ENCODE measurements around the gene TSEN54. TPM values are rescaled to one million over a fixed set of nuclear protein-coding genes. Genes with fewer than 3 reads are reported as not detected.

Gene TSEN54
- total RNA-seq, 1 experiment from 2014 or later: 36.6 TPM

- CTCF ChIA-PET: no interaction called here
Measured at GRCh38 chr17:75558666-75559530, 42.6 kb downstream of the TSEN54 start.

GRCh38 chr17:75559958-75560533, 43.7 kb downstream of the TSEN54 start:
- Histone ChIP-seq H3K27me3 (replicated peaks; ENCODE audit: insufficient read depth, low read depth, low read length, poor library complexity) (no peaks in the 10 kb centered on the region), H3K4me1 (ENCODE audit: insufficient read depth, low read length, poor library complexity, severe bottlenecking) (no peaks in the 10 kb centered on the region), H3K36me3 (ENCODE audit: insufficient read depth, low read length, poor library complexity, severe bottlenecking) (no peaks in the 10 kb centered on the region), H3K9me3 (ENCODE audit: low read depth, low read length, poor library complexity, severe bottlenecking) (no peaks in the 10 kb centered on the region), H3K4me3 (ENCODE audit: low read depth, low read length, poor library complexity, severe bottlenecking) (no peak overlapping the region), H3K27ac (ENCODE audit: low read depth, low read length, poor library complexity, severe bottlenecking) (no peak overlapping the region)
- intact Hi-C loops (cut with micrococcal nuclease; ENCODE audit: unreplicated experiment): no loop called here
- POLR2A ChIA-PET (ENCODE audit: low non-redundant PET): no interaction called here
- TF ChIP-seq EZH2 (IDR thresholded peaks at IDR 0.05; ENCODE audit: borderline replicate concordance, low read depth, low read length, poor library complexity, severe bottlenecking) (no peak), CTCF (conservative IDR thresholded peaks at IDR 0.05; ENCODE audit: low read depth, low read length) (no peak)
- CTCF ChIA-PET: interaction anchor here (0.6 kb wide), 2 partner anchors 166 to 237 kb away, joined by 4 to 6 read pairs; no protein-coding TSS in a partner anchor
- no TSS peak for BruUV-seq (replicated peaks)
- no peak for DNase-seq (ENCODE audit: low spot score)

More at GRCh38 chr17:75558666-75559530, 42.6 kb downstream of the TSEN54 start:
- no peaks in the 10 kb centered on the region for H3K27me3 ChIP-seq (replicated peaks; ENCODE audit: insufficient read depth, low read depth, low read length, poor library complexity)
- intact Hi-C loops (cut with micrococcal nuclease; ENCODE audit: unreplicated experiment): no loop called here
- no TSS peak for BruUV-seq (replicated peaks)
- H3K27ac ChIP-seq (ENCODE audit: low read depth, low read length, poor library complexity, severe bottlenecking): no peak overlapping the region
- no peaks in the 10 kb centered on the region for H3K9me3 ChIP-seq (ENCODE audit: low read depth, low read length, poor library complexity, severe bottlenecking)
- TF ChIP-seq EZH2 (IDR thresholded peaks at IDR 0.05; ENCODE audit: borderline replicate concordance, low read depth, low read length, poor library complexity, severe bottlenecking) (no peak), CTCF (conservative IDR thresholded peaks at IDR 0.05; ENCODE audit: low read depth, low read length) (no peak)
- no peaks in the 10 kb centered on the region for H3K36me3 ChIP-seq (ENCODE audit: insufficient read depth, low read length, poor library complexity, severe bottlenecking)
- no peaks in the 10 kb centered on the region for H3K4me1 ChIP-seq (ENCODE audit: insufficient read depth, low read length, poor library complexity, severe bottlenecking)
- POLR2A ChIA-PET (ENCODE audit: low non-redundant PET): no interaction called here
- DNase-seq (ENCODE audit: low spot score): no peak
- H3K4me3 ChIP-seq (ENCODE audit: low read depth, low read length, poor library complexity, severe bottlenecking): no peak overlapping the region

- CTCF ChIA-PET: no interaction called here
- DNase-seq (ENCODE audit: low spot score): no peak
- H3K27ac ChIP-seq (ENCODE audit: low read depth, low read length, poor library complexity, severe bottlenecking): no peak overlapping the region
- BruUV-seq (replicated peaks): no TSS peak
- no peak for TF ChIP-seq EZH2 (IDR thresholded peaks at IDR 0.05; ENCODE audit: borderline replicate concordance, low read depth, low read length, poor library complexity, severe bottlenecking)
- TF ChIP-seq CTCF (conservative IDR thresholded peaks at IDR 0.05; ENCODE audit: low read depth, low read length): no peak
- H3K4me1 ChIP-seq (ENCODE audit: insufficient read depth, low read length, poor library complexity, severe bottlenecking): no peaks in the 10 kb centered on the region
- H3K9me3 ChIP-seq (ENCODE audit: low read depth, low read length, poor library complexity, severe bottlenecking): no peaks in the 10 kb centered on the region
- POLR2A ChIA-PET (ENCODE audit: low non-redundant PET): no interaction called here
- H3K27me3 ChIP-seq (replicated peaks; ENCODE audit: insufficient read depth, low read depth, low read length, poor library complexity): no peaks in the 10 kb centered on the region
- H3K36me3 ChIP-seq (ENCODE audit: insufficient read depth, low read length, poor library complexity, severe bottlenecking): no peaks in the 10 kb centered on the region
- no peak overlapping the region for H3K4me3 ChIP-seq (ENCODE audit: low read depth, low read length, poor library complexity, severe bottlenecking)
- intact Hi-C loops (cut with micrococcal nuclease; ENCODE audit: unreplicated experiment): no loop called here
Measured at GRCh38 chr17:75561927-75562603, 45.7 kb downstream of the TSEN54 start.

Measured in A673 (cell line).